Measurements from ENCODE around the gene HOXD8. TPM values are rescaled to one million over a fixed set of nuclear protein-coding genes. Genes with fewer than 3 reads are reported as not detected.

The HOXD8 gene
- polyA plus RNA-seq (ENCODE audit: insufficient read length in 4 of 4): 100 to 1,000 TPM; 169 to 217 (median 195) TPM

GRCh38 chr2:176128982-176129796 lies at the start of gene HOXD8:
Gene HOXD8 (plus strand): TSS chr2:176129705. CDS start chr2:176130367, 662 bp downstream.
- DNase-seq (ENCODE audit: low read depth in 4 of 4, low spot score in 2 of 4): no peak

DNA sequence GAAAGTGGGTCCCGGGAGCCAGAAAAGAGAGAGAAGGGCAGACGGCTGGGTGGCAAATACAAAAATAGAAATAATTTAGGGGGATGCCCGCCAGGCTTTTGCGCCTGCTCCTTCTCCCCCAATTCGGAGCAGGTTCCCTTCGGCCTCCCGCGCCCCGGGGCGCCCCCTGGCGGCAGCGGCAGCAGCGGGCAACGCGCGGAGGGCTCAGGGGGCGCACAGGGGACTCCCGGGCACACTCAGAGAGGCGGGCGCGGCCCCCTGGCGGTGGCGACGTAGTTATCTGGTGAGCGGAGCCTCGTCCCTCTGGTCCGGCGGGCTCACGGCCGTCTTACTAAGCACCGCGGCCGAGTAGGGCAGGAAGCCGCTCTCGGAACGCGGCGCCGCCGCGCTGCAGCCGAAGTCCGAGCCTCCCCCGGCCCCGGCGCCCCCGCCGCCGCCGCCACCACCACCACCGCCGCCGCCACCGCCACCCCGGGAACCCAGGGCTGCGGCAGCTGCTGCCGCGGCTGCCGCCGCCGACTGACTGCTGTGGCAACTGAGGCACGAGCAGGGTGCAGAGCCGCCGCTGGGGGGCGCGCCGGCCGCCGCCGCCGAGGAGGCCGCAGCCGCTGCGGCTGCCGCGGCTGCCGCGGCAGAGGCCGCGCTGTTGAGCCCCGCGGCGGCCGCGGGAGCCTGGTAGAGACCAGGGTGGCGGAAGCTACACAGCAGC lies 49.5 kb upstream of the HOXD8 start:
- DNase-seq (ENCODE audit: low read depth in 4 of 4, low spot score in 2 of 4): peak in 1 of 4 donors; percentile 20

DNA sequence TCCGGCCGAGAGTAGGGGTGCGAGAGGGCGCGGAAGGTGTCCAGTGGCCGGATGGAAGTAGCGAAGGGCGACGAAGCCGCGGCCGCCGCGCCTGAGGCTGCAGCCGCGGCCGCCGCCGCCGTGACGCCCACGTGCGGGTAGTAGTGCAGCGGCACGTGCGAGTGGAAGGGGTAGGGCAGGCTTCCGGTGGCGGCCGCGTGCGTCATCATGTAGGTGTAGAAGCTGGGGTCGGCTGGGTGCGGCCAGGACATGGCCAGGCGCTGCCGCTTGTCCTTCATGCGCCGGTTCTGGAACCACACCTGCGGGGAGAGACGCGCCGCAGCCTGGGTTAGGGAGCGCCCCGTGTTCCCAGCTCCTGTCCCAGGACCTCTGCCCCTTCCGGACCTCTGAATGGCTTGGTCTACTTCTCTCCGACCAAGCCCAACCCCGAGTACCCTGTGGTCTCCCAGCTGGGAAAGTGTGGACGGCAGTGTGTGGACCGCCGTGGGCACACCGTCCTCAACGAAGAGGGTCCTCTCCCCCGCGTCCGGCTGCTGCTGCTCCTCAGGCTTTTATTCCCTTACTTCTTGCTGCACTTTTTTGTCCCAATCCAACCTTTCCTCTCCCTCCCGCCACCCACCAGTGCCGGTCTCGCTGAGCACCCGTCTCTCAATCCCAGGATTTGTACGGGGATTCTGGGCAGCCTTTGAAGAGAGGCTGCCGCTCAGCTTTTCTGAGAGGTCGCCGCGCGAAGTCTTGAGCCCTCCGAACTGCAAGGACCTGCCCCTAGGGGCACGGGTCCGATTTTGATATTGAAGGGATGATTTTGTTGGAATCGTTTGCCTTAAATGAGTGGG lies 48.7 kb upstream of the HOXD8 start:
- peak in 1 of 4 donors; percentile 16 for DNase-seq (ENCODE audit: low read depth in 4 of 4, low spot score in 2 of 4)

DNA sequence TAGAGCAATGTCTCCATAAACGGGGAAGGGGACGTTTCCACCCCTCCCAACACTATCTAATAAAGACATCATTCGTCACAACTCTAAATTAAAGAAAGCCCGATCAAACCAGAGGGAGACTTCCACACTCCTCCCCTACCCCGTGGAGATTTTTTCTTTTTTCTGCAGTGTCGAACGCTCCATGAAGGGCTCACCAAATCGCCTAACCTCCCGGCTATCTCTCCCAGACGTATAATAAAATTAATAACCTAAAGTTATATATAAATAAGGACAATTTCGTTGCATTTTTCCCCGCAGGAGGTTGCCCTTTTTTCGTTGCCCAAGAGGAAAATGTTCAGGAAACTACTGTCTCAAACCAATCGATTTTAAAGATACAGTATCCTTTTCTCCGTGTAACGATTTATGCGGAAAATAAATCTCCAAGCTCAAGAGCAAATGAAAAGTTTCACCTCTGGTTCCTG lies 48.1 kb upstream of the HOXD8 start:
- DNase-seq (ENCODE audit: low read depth in 4 of 4, low spot score in 2 of 4): peak in 1 of 4 donors; percentile 31

GRCh38 chr2:176081837-176082524 lies 47.5 kb upstream of the HOXD8 start:
- DNase-seq (ENCODE audit: low read depth in 4 of 4, low spot score in 2 of 4): peak in 1 of 4 donors; percentile 13

GRCh38 chr2:176082525-176082823 lies 47.0 kb upstream of the HOXD8 start:
- peak in 1 of 4 donors; percentile 17 for DNase-seq (ENCODE audit: low read depth in 4 of 4, low spot score in 2 of 4)

DNA sequence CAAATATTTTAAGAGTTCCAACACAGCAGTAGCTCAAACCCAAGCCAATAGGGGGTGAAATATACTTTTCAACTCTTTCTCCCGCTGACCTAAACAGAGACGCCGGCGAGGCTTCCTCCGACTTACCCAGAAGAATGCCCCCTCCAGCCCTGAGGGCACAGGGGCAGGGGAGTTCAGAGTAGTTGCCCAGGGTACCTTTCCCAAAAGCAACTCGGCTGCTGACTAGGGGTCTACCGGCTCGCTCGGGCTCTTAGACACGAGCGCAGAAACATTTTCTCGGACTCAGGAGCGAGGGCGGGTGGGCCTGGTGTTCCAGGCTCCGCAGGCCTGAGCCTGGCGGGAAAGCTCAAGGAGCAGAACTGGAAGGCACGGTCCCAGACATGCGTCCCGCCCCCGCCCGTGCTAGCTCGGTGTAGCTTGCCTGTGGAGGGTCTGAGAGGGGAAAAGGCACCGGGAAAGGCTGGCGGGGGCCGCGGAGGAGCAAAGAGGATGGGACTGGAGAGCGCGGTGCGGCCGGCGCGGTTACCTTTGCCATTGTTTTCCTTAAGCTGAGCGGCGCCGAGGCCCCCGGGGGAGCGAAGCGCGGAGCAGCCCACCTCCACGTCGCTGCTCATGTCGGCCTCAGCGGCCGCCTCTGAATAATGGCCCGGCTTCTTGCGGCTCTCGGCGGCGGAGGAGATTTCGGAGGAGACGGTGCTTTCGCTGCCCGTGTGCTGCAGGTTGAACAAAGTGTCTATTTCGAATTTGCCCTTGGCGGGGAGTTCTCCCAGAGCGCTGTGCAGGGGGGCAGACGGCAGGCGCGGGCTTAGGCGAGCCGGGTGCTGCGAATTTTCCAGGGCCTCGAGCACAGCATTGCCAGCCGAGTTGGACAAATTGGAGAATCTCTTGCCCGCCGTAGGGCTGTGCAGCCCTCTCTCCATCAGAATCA lies 46.4 kb upstream of the HOXD8 start:
- no peak for DNase-seq (ENCODE audit: low read depth in 4 of 4, low spot score in 2 of 4)

DNA sequence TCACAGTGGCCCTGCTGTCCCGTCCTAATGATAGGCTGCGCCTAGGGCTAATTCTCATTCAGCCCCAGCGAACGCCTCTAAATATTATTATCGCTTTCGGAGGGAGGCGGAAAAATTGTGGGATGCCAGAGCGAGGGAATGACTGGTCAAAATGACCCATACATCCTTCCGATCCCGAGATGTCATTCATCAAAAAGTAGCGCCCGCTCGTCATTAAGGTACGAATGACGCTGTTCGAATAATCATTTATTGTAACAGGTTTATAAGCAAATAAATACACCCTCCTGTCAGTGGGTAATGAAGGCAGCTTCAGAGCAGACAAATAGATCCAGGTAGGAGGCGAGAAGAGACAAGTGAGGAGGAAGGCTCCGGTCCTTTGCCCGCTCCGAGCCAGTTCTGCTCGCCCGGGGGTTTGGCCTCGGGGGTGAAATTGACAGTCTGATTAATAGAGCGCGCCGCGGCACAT lies 45.7 kb upstream of the HOXD8 start, which contains the start of gene EVX2:
Gene EVX2 (minus strand): TSS at position 167 of the 466 bp plus-strand sequence. CDS start 186 bp downstream, outside the sequence.
- no peak for DNase-seq (ENCODE audit: low read depth in 4 of 4, low spot score in 2 of 4)

DNA sequence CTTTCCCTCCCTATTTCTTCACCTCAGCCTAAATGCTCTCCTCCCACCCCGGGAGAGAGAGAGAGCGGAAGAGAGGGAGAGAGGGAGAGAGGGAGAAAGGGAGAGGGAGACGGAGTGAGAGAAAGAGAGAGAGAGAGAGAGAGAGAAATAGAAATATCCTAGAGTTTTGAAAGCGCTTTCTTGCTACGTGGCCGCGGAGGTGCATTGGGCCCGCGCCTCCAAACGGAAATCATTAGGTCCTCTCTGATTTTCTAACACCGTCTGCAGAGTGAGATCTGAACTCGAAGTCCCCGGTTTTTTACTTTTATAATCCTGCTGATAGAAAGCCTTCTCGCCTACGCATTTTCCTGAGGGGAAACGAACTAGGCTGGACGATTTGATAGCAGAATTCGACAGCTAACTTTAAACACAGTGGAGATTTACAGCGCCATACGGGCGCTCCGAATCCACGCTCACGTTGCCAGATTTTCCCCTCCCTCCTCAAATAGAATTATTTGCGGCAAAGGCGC lies 44.8 kb upstream of the HOXD8 start:
- DNase-seq (ENCODE audit: low read depth in 4 of 4, low spot score in 2 of 4): no peak

GRCh38 chr2:176085120-176085788 lies 44.3 kb upstream of the HOXD8 start:
- no peak for DNase-seq (ENCODE audit: low read depth in 4 of 4, low spot score in 2 of 4)

GRCh38 chr2:176085861-176086771 lies 43.4 kb upstream of the HOXD8 start:
- no peak for DNase-seq (ENCODE audit: low read depth in 4 of 4, low spot score in 2 of 4)

DNA sequence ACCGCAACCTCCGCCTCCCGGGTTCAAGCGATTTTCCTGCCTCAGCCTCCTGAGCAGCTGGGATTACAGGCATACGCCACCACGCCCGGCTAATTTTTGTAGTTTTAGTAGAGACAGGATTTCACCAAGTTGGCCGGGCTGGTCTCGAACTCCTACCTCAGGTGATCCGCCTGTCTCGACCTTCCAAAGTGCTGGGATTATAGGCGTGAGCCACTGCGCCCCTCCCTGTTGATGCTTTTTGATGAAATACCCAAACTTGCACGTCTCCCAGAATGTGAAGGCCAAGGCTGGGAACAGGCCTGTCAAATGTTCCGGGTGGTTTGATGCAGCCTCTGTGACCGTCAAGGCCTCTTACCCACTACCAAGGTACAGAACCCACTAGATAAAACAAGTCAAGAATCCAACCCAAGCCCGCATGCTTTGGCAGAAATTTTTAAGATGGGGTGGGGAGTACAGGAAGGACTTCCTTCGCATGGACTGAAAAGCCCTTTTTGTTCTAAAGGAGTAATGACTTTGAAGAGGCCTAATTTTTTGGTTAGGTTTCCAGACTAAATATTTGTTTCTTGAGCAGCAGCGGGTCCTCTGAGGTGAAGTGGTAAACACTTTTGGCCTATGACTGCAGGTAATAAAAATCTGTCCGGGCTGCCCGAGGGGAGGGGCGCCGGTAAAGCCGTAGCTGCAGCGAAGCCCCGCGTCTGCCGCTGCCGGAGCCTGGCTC lies 42.0 kb upstream of the HOXD8 start:
- no peak for DNase-seq (ENCODE audit: low read depth in 4 of 4, low spot score in 2 of 4)

DNA sequence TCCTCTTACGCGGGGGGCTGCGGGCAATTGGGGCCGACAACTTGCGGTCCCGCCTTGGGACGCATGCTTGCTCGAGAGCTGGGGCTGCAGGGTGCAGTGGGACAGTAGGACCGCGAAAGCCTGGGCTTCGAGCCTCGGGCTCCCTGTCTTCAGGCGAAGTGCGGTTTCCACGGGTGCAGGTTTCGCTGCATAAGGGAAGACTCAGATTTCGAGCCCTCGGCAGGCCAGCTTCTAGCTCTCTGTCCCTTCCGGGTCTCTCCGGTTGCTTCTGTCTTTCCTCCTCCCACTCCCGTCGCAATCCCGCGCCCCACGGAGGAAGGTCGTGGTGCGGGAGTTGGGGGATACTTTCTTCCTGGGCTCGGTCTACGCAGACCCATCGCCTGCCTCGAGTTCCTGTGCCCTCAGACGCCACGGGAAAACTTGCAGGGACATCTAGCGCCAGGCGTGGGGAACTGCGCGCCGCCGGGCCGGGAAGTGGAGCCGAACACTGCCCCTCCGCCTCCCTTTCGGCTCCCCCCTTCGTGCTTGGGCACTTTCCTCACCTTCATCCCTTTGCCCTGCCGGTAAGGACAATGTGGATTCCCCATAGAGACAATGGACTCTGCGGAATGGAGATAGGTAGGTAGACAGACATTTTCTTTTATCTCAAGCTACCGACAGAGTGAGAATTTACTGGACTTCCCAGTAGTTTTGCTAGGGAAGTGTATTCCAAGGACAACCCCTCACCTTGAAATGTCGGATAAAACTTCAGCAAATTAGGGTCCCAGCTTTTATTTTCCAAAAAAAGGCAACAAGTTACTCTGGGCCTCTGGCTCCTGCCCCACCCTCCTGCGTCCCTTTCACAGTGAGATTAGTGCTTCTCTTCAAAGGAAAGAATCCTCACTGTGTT lies 41.2 kb upstream of the HOXD8 start:
- DNase-seq (ENCODE audit: low read depth in 4 of 4, low spot score in 2 of 4): no peak

DNA sequence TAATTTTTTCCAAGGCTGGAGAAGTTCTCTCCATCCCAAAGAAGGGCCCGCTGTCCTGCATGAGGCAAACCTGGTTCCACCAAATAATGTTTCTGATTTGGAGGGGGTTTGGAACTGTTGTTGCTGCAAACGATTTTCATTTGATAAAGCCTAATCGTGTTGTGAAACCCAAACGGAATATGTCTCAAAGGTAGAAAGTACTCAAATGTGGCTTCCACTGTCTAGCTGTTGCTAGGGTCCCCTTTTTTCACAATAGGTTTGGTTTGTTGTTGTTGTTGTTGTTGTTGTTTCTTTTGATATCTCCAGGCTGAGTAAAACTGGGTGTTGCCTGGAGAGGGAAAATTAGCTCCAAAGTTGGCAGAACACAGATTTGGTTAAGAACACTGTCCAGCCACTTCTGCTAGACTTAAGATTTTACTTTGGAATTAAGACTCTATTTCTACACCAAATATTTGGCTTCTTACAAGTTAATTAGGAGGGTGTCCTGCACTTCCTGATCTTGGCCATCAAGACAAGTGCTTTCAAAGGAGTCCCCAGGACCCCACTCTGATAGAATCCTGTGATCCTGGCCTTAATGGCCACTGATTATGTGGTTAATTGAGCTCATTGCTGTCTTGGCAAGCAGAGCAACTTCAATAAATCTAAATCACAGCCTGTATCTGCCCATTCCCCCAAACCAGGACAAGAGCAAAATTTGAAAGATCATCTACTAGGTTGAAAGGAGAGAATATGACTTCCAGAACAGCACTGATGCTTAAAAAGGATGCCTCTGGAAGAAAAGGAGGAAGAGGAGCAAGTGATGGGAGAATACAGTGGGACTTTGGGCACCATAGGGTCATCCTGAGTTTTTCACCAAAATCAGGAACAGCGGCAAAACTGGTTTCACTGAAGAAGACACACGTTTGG lies 40.3 kb upstream of the HOXD8 start:
- DNase-seq (ENCODE audit: low read depth in 4 of 4, low spot score in 2 of 4): no peak
